Hair follicular keratinocyte (primary cell): ENCODE results near the gene TAS2R5. TPM values are rescaled to one million over a fixed set of nuclear protein-coding genes. Genes with fewer than 3 reads are reported as not detected.

Experiments
- total RNA-seq: library from RNA; depleted of rRNA; stranded (reverse); fragments of >200 nt; gene quantifications from 2 replicates; pipeline ENCODE4 v1.2.3, GENCODE V29; 2015

TAS2R5 gene, protein sequence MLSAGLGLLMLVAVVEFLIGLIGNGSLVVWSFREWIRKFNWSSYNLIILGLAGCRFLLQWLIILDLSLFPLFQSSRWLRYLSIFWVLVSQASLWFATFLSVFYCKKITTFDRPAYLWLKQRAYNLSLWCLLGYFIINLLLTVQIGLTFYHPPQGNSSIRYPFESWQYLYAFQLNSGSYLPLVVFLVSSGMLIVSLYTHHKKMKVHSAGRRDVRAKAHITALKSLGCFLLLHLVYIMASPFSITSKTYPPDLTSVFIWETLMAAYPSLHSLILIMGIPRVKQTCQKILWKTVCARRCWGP
- total RNA-seq = 0.62 TPM in 1 of 2 replicates, not detected in the other

DNA sequence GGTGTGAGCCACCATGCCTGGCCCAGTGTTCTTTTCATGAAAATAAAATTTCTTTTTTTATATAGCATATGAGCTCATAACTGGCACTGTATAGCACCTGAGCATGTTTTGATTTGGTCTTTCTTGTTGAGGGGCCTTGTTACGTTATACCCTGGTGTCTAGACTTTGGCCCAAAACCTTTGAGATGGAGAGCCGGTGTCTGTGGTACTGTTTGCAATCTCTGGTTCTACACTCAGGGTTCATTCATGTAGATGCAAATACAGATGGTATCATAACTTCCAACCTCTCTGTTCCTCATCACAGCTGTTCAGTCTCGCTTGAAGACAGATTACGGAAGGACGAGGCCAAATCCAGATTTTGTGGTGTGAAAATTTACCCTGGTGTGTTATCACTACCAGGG is at the start of gene TAS2R5:
TSS of gene TAS2R5 (plus strand) at position 301 of the 400 bp plus-strand sequence. CDS start 145 bp downstream, outside the sequence.

DNA sequence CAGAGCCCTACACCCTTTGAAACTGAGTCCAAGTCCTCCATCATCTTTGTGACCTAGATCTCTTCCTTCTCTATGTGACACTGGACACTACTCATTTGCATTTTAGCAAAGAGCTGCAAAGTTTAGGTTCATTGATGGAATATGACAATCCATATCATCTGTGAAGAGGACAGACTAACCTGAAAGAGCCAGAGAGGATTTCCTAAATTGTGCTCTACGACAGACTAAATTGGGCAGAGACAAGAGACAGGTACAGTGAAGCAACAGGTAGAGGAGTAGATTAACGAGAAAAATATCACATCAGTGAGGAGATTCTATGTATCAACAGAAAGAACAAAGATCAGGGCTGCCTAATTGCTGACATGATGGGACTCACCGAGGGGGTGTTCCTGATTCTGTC is 26.2 kb upstream of the TAS2R5 start, which contains the start of gene TAS2R3:
TSS of gene TAS2R3 (plus strand) at position 301 of the 400 bp plus-strand sequence. CDS start at position 363, 62 bp downstream.

DNA sequence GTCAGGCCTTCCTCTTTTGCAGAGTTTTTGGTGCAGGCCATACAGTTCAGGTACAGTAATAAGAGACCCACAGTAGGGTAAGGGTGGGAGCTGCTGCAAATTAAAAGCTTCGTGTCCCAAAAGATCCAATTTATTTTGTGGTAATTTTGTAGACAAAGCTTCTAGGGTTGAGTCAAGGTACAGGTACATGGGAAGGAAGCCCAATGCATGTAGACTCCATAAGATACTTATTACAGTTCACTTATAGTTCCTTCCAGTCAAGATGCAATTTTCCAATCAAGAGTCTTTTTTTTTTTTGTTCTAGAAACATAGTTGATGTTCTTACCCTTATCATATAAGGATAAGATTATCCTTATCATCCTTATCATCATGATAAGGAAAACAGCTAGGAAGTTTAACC is 13.6 kb upstream of the TAS2R5 start, which contains the start of gene TAS2R4:
TSS of gene TAS2R4 (plus strand) at position 301 of the 400 bp plus-strand sequence. CDS start 1,815 bp downstream, outside the sequence.

Other genes with a start within 250 kb of the TAS2R5 start
- gene AGK, start 238.8 kb upstream of the TAS2R5 start, total RNA-seq = 28.1 and 35.7 TPM in 2 replicates
- gene DENND11, start 88.1 kb upstream of the TAS2R5 start, total RNA-seq = 5.3 and 7.6 TPM in 2 replicates
- gene WEE2, start 81.9 kb upstream of the TAS2R5 start, total RNA-seq = not detected in 2 replicates
- gene SSBP1, start 51.9 kb upstream of the TAS2R5 start, total RNA-seq = 197 and 310 TPM in 2 replicates
- 0.16 TPM in 1 of 2 replicates, not detected in the other for gene TAS2R3, start 26.1 kb upstream of the TAS2R5 start, total RNA-seq
- 0.08 and 0.61 TPM in 2 replicates for gene TAS2R4, start 13.5 kb upstream of the TAS2R5 start, total RNA-seq
- gene PRSS37, start 51.3 kb downstream of the TAS2R5 start, total RNA-seq = not detected in 2 replicates
- gene OR9A4, start 126.2 kb downstream of the TAS2R5 start, total RNA-seq = not detected in 2 replicates
- gene CLEC5A, start 156.8 kb downstream of the TAS2R5 start, total RNA-seq = 0.23 TPM in 1 of 2 replicates, not detected in the other
- not detected in 2 replicates for gene TAS2R38, start 183.6 kb downstream of the TAS2R5 start, total RNA-seq
- gene MGAM, start 205.7 kb downstream of the TAS2R5 start, total RNA-seq = 1.4 and 3.1 TPM in 2 replicates